Loucy (cell line): ENCODE measurements around the gene EVI2B.

Experiments
- H2AFZ ChIP-seq: fragments of 200-600 bp; sonication (generic); 2 replicates; pipeline ENCODE4 v1.6.0; 2016; ENCODE audit warnings: antibody characterized with exemption, mild to moderate bottlenecking, low read length, moderate library complexity
- H3F3A ChIP-seq: fragments of 200-600 bp; 2 replicates; pipeline ENCODE4 v1.6.0; 2016; ENCODE audit warnings: antibody characterized with exemption, low read depth, mild to moderate bottlenecking
- H3K27me3 ChIP-seq: fragments of 200-600 bp; sonication (generic); 2 replicates; pipeline ENCODE4 v1.6.1; 2014; ENCODE audit warnings: low read length, mild to moderate bottlenecking; ENCODE audit not compliant: insufficient read depth, poor library complexity, severe bottlenecking
- H3K36me3 ChIP-seq: fragments of 200-600 bp; sonication (generic); 2 replicates; pipeline ENCODE4 v1.6.1; 2016; ENCODE audit warnings: low read length; ENCODE audit not compliant: insufficient read depth
- H3K4me1 ChIP-seq: fragments of 200-600 bp; sonication (generic); 2 replicates; pipeline ENCODE4 v1.5.1; 2014; ENCODE audit warnings: low read length, mild to moderate bottlenecking; ENCODE audit not compliant: insufficient read depth, poor library complexity, severe bottlenecking
- H3K4me2 ChIP-seq: fragments of 200-600 bp; sonication (generic); 2 replicates; pipeline ENCODE4 v1.6.0; 2014; ENCODE audit warnings: antibody characterized with exemption, low read length, low read depth, mild to moderate bottlenecking; ENCODE audit not compliant: poor library complexity, severe bottlenecking
- H3K4me3 ChIP-seq: fragments of 200-600 bp; sonication (generic); 2 replicates; pipeline ENCODE4 v1.5.1; 2014; ENCODE audit warnings: low read length, mild to moderate bottlenecking, mixed read lengths; ENCODE audit not compliant: poor library complexity, severe bottlenecking
- H3K79me2 ChIP-seq: fragments of 200-600 bp; sonication (generic); 2 replicates; pipeline ENCODE4 v1.6.1; 2014; ENCODE audit warnings: low read length; ENCODE audit not compliant: insufficient read depth
- H3K9ac ChIP-seq: fragments of 200-600 bp; sonication (generic); 2 replicates; pipeline ENCODE4 v1.6.0; 2014; ENCODE audit warnings: mild to moderate bottlenecking, low read depth, low read length, moderate library complexity; ENCODE audit not compliant: poor library complexity, severe bottlenecking
- H3K9me2 ChIP-seq: fragments of 200-600 bp; sonication (generic); replicated peaks from 2 replicates; pipeline ENCODE4 v1.6.1; 2016; ENCODE audit warnings: low read depth, low read length, mixed read lengths
- H3K9me3 ChIP-seq: fragments of 200-600 bp; sonication (generic); 2 replicates; pipeline ENCODE4 v1.6.1; 2014; ENCODE audit warnings: mild to moderate bottlenecking, antibody characterized with exemption, low read length, low read depth; ENCODE audit not compliant: insufficient read depth
- H4K20me1 ChIP-seq: fragments of 200-600 bp; sonication (generic); 2 replicates; pipeline ENCODE4 v1.6.0; 2014; ENCODE audit warnings: antibody characterized with exemption, low read length, mild to moderate bottlenecking; ENCODE audit not compliant: insufficient read depth, poor library complexity, severe bottlenecking
- CTCF ChIP-seq: fragments of 200-600 bp; sonication (generic); conservative IDR thresholded peaks from 2 replicates; pipeline ENCODE4 v1.5.1; 2014; ENCODE audit warnings: mild to moderate bottlenecking, antibody characterized with exemption, low read length
- EZH2phosphoT487 ChIP-seq: fragments of 200-600 bp; IDR thresholded peaks from 2 replicates; pipeline ENCODE4 v1.6.1; 2018; ENCODE audit warnings: antibody characterized with exemption, mild to moderate bottlenecking, moderate library complexity, borderline replicate concordance

EVI2B gene

GRCh38 chr17:31274252-31274651 is 39.6 kb downstream of the EVI2B start:
- Histone ChIP-seq H3K9me2 (no peaks in the 10 kb centered on the region), H3K9me3 (no peaks in the 10 kb centered on the region), H4K20me1 (no peaks in the 10 kb centered on the region), H2AFZ (no peak overlapping the region), H3K4me3 (no peak overlapping the region), H3F3A (no peaks in the 10 kb centered on the region), H3K36me3 (peaks cover 27% of the 10 kb centered on the region), H3K4me2 (no peak overlapping the region), H3K4me1 (peaks cover 7% of the 10 kb centered on the region), H3K79me2 (no peaks in the 10 kb centered on the region), H3K9ac (no peak overlapping the region), H3K27me3 (no peaks in the 10 kb centered on the region)
- TF ChIP-seq EZH2phosphoT487 (no peak), CTCF (no peak)

- H3K4me3 ChIP-seq, result no peak overlapping the region
Measured at GRCh38 chr17:31273516-31273915, 40.3 kb downstream of the EVI2B start.

GRCh38 chr17:31272803-31273202 is 41.1 kb downstream of the EVI2B start:
- Histone ChIP-seq H3K27me3 (no peaks in the 10 kb centered on the region), H3K9ac (no peak overlapping the region), H4K20me1 (no peaks in the 10 kb centered on the region), H3K4me2 (no peak overlapping the region), H3K9me2 (no peaks in the 10 kb centered on the region), H3K79me2 (no peaks in the 10 kb centered on the region), H3F3A (no peaks in the 10 kb centered on the region), H3K4me1 (peaks cover 7% of the 10 kb centered on the region), H3K36me3 (peaks cover 36% of the 10 kb centered on the region), H3K9me3 (no peaks in the 10 kb centered on the region), H3K4me3 (no peak overlapping the region), H2AFZ (no peak overlapping the region)
- TF ChIP-seq CTCF, result no peak

More at GRCh38 chr17:31273516-31273915, 40.3 kb downstream of the EVI2B start:
- H3K4me1 ChIP-seq, result peaks cover 7% of the 10 kb centered on the region
- no peak overlapping the region for H3K9ac ChIP-seq
- no peaks in the 10 kb centered on the region for H3K79me2 ChIP-seq
- H3K4me2 ChIP-seq, result no peak overlapping the region
- no peaks in the 10 kb centered on the region for H3K9me3 ChIP-seq
- no peaks in the 10 kb centered on the region for H4K20me1 ChIP-seq
- H3K9me2 ChIP-seq, result no peaks in the 10 kb centered on the region
- H3K36me3 ChIP-seq, result peaks cover 32% of the 10 kb centered on the region
- H3F3A ChIP-seq, result no peaks in the 10 kb centered on the region
- no peak overlapping the region for H2AFZ ChIP-seq
- TF ChIP-seq CTCF (no peak), EZH2phosphoT487 (no peak)
- no peaks in the 10 kb centered on the region for H3K27me3 ChIP-seq
